ENCODE results near the gene BMPR1A.
"Not testable (repeated sequence)": the region's sequence is repeated elsewhere in the genome, so short reads cannot be mapped to it uniquely, and the experiment has no call there.

The BMPR1A gene

GRCh38 chr10:86922553-86922961 lies 166.1 kb downstream of the BMPR1A start:
- Mint-ChIP-seq H3K27ac (no peak overlapping the region), H3K4me1 (ENCODE audit: low read depth) (no peaks in the 10 kb centered on the region), H3K27me3 (no peaks in the 10 kb centered on the region), H3K4me3 (no peak overlapping the region), H3K36me3 (peaks cover 10% of the 10 kb centered on the region), H3K9me3 (ENCODE audit: low read depth) (no peaks in the 10 kb centered on the region)

GRCh38 chr10:86929468-86930380 lies 173.3 kb downstream of the BMPR1A start:
- H3K27ac Mint-ChIP-seq = no peak overlapping the region
- H3K4me3 Mint-ChIP-seq = no peak overlapping the region
- H3K9me3 Mint-ChIP-seq (ENCODE audit: low read depth) = no peaks in the 10 kb centered on the region
- no peaks in the 10 kb centered on the region for H3K4me1 Mint-ChIP-seq (ENCODE audit: low read depth)
- no peaks in the 10 kb centered on the region for H3K27me3 Mint-ChIP-seq
- peaks cover 2% of the 10 kb centered on the region for H3K36me3 Mint-ChIP-seq

GRCh38 chr10:86931872-86932271 lies 175.5 kb downstream of the BMPR1A start:
- no peaks in the 10 kb centered on the region for H3K9me3 Mint-ChIP-seq (ENCODE audit: low read depth)
- no peaks in the 10 kb centered on the region for H3K4me1 Mint-ChIP-seq (ENCODE audit: low read depth)
- H3K27ac Mint-ChIP-seq = no peak overlapping the region
- peaks cover 2% of the 10 kb centered on the region for H3K36me3 Mint-ChIP-seq
- H3K27me3 Mint-ChIP-seq = no peaks in the 10 kb centered on the region
- no peak overlapping the region for H3K4me3 Mint-ChIP-seq

- no peak overlapping the region for H3K27ac Mint-ChIP-seq
- H3K4me1 Mint-ChIP-seq (ENCODE audit: low read depth) = no peaks in the 10 kb centered on the region
- no peaks in the 10 kb centered on the region for H3K27me3 Mint-ChIP-seq
- H3K36me3 Mint-ChIP-seq = peaks cover 2% of the 10 kb centered on the region
- no peaks in the 10 kb centered on the region for H3K9me3 Mint-ChIP-seq (ENCODE audit: low read depth)
- H3K4me3 Mint-ChIP-seq = no peak overlapping the region
Measured at GRCh38 chr10:86932674-86933073, 176.3 kb downstream of the BMPR1A start.

GRCh38 chr10:86934162-86934711 lies 177.8 kb downstream of the BMPR1A start:
- H3K27me3 Mint-ChIP-seq; H3K36me3 Mint-ChIP-seq; H3K27ac Mint-ChIP-seq; H3K4me3 Mint-ChIP-seq; H3K9me3 Mint-ChIP-seq (ENCODE audit: low read depth); H3K4me1 Mint-ChIP-seq (ENCODE audit: low read depth): not testable (repeated sequence)

- Mint-ChIP-seq H3K27me3 (no peaks in the 10 kb centered on the region), H3K9me3 (ENCODE audit: low read depth) (no peaks in the 10 kb centered on the region), H3K27ac (no peak overlapping the region), H3K4me1 (ENCODE audit: low read depth) (no peaks in the 10 kb centered on the region), H3K4me3 (no peak overlapping the region), H3K36me3 (no peaks in the 10 kb centered on the region)
Measured at GRCh38 chr10:86936661-86937501, 180.5 kb downstream of the BMPR1A start.

GRCh38 chr10:86937502-86938154 lies 181.2 kb downstream of the BMPR1A start:
- Mint-ChIP-seq H3K4me3 (no peak overlapping the region), H3K27me3 (no peaks in the 10 kb centered on the region), H3K27ac (no peak overlapping the region), H3K36me3 (no peaks in the 10 kb centered on the region), H3K9me3 (ENCODE audit: low read depth) (no peaks in the 10 kb centered on the region), H3K4me1 (ENCODE audit: low read depth) (no peaks in the 10 kb centered on the region)

GRCh38 chr10:86938260-86938659 lies 181.8 kb downstream of the BMPR1A start:
- no peaks in the 10 kb centered on the region for H3K4me1 Mint-ChIP-seq (ENCODE audit: low read depth)
- no peaks in the 10 kb centered on the region for H3K27me3 Mint-ChIP-seq
- H3K9me3 Mint-ChIP-seq (ENCODE audit: low read depth) = no peaks in the 10 kb centered on the region
- no peaks in the 10 kb centered on the region for H3K36me3 Mint-ChIP-seq
- H3K27ac Mint-ChIP-seq = no peak overlapping the region
- H3K4me3 Mint-ChIP-seq = no peak overlapping the region

- H3K27ac Mint-ChIP-seq, H3K27me3 Mint-ChIP-seq: not testable (repeated sequence)
Measured at GRCh38 chr10:86940076-86940475, 183.7 kb downstream of the BMPR1A start.

GRCh38 chr10:86940677-86941076 lies 184.3 kb downstream of the BMPR1A start:
- Mint-ChIP-seq H3K9me3 (ENCODE audit: low read depth) (no peaks in the 10 kb centered on the region), H3K27ac (no peak overlapping the region), H3K36me3 (no peaks in the 10 kb centered on the region), H3K27me3 (no peaks in the 10 kb centered on the region), H3K4me1 (ENCODE audit: low read depth) (peaks cover 4% of the 10 kb centered on the region), H3K4me3 (no peak overlapping the region)

More at GRCh38 chr10:86940076-86940475, 183.7 kb downstream of the BMPR1A start:
- not testable (repeated sequence) for H3K9me3 Mint-ChIP-seq (ENCODE audit: low read depth); H3K4me3 Mint-ChIP-seq; H3K36me3 Mint-ChIP-seq; H3K4me1 Mint-ChIP-seq (ENCODE audit: low read depth)

- H3K9me3 Mint-ChIP-seq (ENCODE audit: low read depth) = no peaks in the 10 kb centered on the region
- H3K4me1 Mint-ChIP-seq (ENCODE audit: low read depth) = peaks cover 4% of the 10 kb centered on the region
- no peaks in the 10 kb centered on the region for H3K27me3 Mint-ChIP-seq
- no peak overlapping the region for H3K27ac Mint-ChIP-seq
- H3K4me3 Mint-ChIP-seq = no peak overlapping the region
- H3K36me3 Mint-ChIP-seq = no peaks in the 10 kb centered on the region
Measured at GRCh38 chr10:86941426-86941825, 185.0 kb downstream of the BMPR1A start.

- Mint-ChIP-seq H3K4me1 (ENCODE audit: low read depth) (peaks cover 4% of the 10 kb centered on the region), H3K9me3 (ENCODE audit: low read depth) (no peaks in the 10 kb centered on the region), H3K27me3 (no peaks in the 10 kb centered on the region), H3K4me3 (no peak overlapping the region), H3K27ac (no peak overlapping the region), H3K36me3 (no peaks in the 10 kb centered on the region)
Measured at GRCh38 chr10:86941991-86942421, 185.6 kb downstream of the BMPR1A start.

- Mint-ChIP-seq H3K36me3 (no peaks in the 10 kb centered on the region), H3K27me3 (no peaks in the 10 kb centered on the region), H3K4me3 (no peak overlapping the region), H3K4me1 (ENCODE audit: low read depth) (peaks cover 4% of the 10 kb centered on the region), H3K27ac (no peak overlapping the region), H3K9me3 (ENCODE audit: low read depth) (no peaks in the 10 kb centered on the region)
Measured at GRCh38 chr10:86942441-86943315, 186.3 kb downstream of the BMPR1A start.
